ENCODE results near the gene ATG9B. TPM values are rescaled to one million over a fixed set of nuclear protein-coding genes. Genes with fewer than 3 reads are reported as not detected.

Gene ATG9B
- total and polyA plus RNA-seq, 2 of the 13 experiments (the other 11 are each of a cell fraction or from before 2014, with no cell fraction given): 0.24 TPM; not detected in 1

GRCh38 chr7:151005566-151005965 is 18.7 kb downstream of the ATG9B start (continued):
- TF ChIP-seq NCOA5 (CRISPR knock-in tag; IDR thresholded peaks at IDR 0.05) (no peak), MYC (CRISPR knock-in tag; IDR thresholded peaks at IDR 0.05; ENCODE audit: borderline replicate concordance) (no peak), ZNF879 (CRISPR knock-in tag; IDR thresholded peaks at IDR 0.05) (no peak), ZNF543 (CRISPR knock-in tag; IDR thresholded peaks at IDR 0.05) (0 out of 2 replicates have a peak, but pooled peaks have one; percentile 27), SCMH1 (CRISPR knock-in tag; IDR thresholded peaks at IDR 0.05; ENCODE audit: borderline replicate concordance) (no peak), NCOR1 (IDR thresholded peaks at IDR 0.05; ENCODE audit: borderline replicate concordance, low read length) (0 out of 2 replicates have a peak, but pooled peaks have one; percentile 18), HDAC1 (CRISPR knock-in tag; IDR thresholded peaks at IDR 0.05) (peak; percentile 48), ZNF570 (CRISPR knock-in tag; IDR thresholded peaks at IDR 0.05; ENCODE audit: borderline replicate concordance) (no peak), ZNF329 (CRISPR knock-in tag; IDR thresholded peaks at IDR 0.05; ENCODE audit: low read depth) (no peak), GFI1 (CRISPR knock-in tag; IDR thresholded peaks at IDR 0.05; ENCODE audit: borderline replicate concordance) (0 out of 2 replicates have a peak, but pooled peaks have one; percentile 19), RAD51 (IDR thresholded peaks at IDR 0.05; ENCODE audit: borderline replicate concordance) (no peak), ZNF577 (CRISPR knock-in tag; IDR thresholded peaks at IDR 0.05; ENCODE audit: borderline replicate concordance, low read depth) (no peak), NONO (IDR thresholded peaks at IDR 0.05) (no peak), NONO (CRISPR knock-in tag; conservative IDR thresholded peaks at IDR 0.05) (0 out of 2 replicates have a peak, but pooled peaks have one; percentile 34), SOX13 (IDR thresholded peaks at IDR 0.05) (no peak), SOX13 (CRISPR knock-in tag; conservative IDR thresholded peaks at IDR 0.05 in 1 of 2, IDR thresholded peaks at IDR 0.05 in 1 of 2) (peak in 1 of 2 experiments; percentile 37; a peak in 1 of 4 replicates), ETV6 (CRISPR knock-in tag; conservative IDR thresholded peaks at IDR 0.05) (no peak), ZNF496 (CRISPR knock-in tag; IDR thresholded peaks at IDR 0.05; ENCODE audit: insufficient replicate concordance) (no peak), ZNF562 (CRISPR knock-in tag; IDR thresholded peaks at IDR 0.05; ENCODE audit: borderline replicate concordance) (no peak), ZNF546 (CRISPR knock-in tag; conservative IDR thresholded peaks at IDR 0.05) (no peak)
- TF ChIP-seq, protein P1, sequence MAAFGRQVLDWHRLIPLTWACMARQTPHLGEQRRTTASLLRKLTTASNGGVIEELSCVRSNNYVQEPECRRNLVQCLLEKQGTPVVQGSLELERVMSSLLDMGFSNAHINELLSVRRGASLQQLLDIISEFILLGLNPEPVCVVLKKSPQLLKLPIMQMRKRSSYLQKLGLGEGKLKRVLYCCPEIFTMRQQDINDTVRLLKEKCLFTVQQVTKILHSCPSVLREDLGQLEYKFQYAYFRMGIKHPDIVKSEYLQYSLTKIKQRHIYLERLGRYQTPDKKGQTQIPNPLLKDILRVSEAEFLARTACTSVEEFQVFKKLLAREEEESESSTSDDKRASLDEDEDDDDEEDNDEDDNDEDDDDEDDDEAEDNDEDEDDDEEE (CRISPR knock-in tag; IDR thresholded peaks at IDR 0.05): no peak
- TF ChIP-seq, protein P2, sequence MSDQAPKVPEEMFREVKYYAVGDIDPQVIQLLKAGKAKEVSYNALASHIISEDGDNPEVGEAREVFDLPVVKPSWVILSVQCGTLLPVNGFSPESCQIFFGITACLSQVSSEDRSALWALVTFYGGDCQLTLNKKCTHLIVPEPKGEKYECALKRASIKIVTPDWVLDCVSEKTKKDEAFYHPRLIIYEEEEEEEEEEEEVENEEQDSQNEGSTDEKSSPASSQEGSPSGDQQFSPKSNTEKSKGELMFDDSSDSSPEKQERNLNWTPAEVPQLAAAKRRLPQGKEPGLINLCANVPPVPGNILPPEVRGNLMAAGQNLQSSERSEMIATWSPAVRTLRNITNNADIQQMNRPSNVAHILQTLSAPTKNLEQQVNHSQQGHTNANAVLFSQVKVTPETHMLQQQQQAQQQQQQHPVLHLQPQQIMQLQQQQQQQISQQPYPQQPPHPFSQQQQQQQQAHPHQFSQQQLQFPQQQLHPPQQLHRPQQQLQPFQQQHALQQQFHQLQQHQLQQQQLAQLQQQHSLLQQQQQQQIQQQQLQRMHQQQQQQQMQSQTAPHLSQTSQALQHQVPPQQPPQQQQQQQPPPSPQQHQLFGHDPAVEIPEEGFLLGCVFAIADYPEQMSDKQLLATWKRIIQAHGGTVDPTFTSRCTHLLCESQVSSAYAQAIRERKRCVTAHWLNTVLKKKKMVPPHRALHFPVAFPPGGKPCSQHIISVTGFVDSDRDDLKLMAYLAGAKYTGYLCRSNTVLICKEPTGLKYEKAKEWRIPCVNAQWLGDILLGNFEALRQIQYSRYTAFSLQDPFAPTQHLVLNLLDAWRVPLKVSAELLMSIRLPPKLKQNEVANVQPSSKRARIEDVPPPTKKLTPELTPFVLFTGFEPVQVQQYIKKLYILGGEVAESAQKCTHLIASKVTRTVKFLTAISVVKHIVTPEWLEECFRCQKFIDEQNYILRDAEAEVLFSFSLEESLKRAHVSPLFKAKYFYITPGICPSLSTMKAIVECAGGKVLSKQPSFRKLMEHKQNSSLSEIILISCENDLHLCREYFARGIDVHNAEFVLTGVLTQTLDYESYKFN (CRISPR knock-in tag; conservative IDR thresholded peaks at IDR 0.05): peak; percentile 56
- TF ChIP-seq, protein P3, sequence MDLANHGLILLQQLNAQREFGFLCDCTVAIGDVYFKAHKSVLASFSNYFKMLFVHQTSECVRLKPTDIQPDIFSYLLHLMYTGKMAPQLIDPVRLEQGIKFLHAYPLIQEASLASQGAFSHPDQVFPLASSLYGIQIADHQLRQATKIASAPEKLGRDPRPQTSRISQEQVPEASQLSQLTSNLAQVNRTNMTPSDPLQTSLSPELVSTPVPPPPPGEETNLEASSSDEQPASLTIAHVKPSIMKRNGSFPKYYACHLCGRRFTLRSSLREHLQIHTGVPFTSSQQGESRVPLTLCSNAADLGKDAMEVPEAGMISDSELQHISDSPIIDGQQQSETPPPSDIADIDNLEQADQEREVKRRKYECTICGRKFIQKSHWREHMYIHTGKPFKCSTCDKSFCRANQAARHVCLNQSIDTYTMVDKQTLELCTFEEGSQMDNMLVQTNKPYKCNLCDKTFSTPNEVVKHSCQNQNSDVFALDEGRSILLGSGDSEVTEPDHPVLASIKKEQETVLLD (CRISPR knock-in tag; IDR thresholded peaks at IDR 0.05; ENCODE audit: low read depth): no peak
- TF ChIP-seq, protein P4, sequence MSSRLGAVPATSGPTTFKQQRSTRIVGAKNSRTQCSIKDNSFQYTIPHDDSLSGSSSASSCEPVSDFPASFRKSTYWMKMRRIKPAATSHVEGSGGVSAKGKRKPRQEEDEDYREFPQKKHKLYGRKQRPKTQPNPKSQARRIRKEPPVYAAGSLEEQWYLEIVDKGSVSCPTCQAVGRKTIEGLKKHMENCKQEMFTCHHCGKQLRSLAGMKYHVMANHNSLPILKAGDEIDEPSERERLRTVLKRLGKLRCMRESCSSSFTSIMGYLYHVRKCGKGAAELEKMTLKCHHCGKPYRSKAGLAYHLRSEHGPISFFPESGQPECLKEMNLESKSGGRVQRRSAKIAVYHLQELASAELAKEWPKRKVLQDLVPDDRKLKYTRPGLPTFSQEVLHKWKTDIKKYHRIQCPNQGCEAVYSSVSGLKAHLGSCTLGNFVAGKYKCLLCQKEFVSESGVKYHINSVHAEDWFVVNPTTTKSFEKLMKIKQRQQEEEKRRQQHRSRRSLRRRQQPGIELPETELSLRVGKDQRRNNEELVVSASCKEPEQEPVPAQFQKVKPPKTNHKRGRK (CRISPR knock-in tag; IDR thresholded peaks at IDR 0.05): no peak
